NCI-H82 (cell line): ENCODE measurements around the gene FAM222B.

Experiments
- DNase-seq: peaks from one replicate; lab custom pipeline; 2025; lab: John Stamatoyannopoulos, UW

Gene FAM222B

GRCh38 chr17:28712032-28712704 lies 130.4 kb downstream of the FAM222B start:
- DNase-seq: peak; percentile 89

GRCh38 chr17:28711723-28712031 lies 130.9 kb downstream of the FAM222B start, which contains the start of gene PROCA1:
PROCA1 (minus strand) TSS chr17:28711888; CDS start chr17:28711660, 228 bp downstream.
- no peak for DNase-seq

GRCh38 chr17:28710861-28711722 lies 131.5 kb downstream of the FAM222B start:
- DNase-seq: peak; percentile 99

- no peak for DNase-seq
Observed at GRCh38 chr17:28707339-28707720, 135.3 kb downstream of the FAM222B start.

GRCh38 chr17:28706471-28707338 lies 135.9 kb downstream of the FAM222B start:
- no peak for DNase-seq
